ENCODE results near the gene DDIAS. TPM values are rescaled to one million over a fixed set of nuclear protein-coding genes. Genes with fewer than 3 reads are reported as not detected.

Gene DDIAS
- total and polyA plus RNA-seq, 12 donors, result 0.17 to 2.7 (median 0.83) TPM

- no peak overlapping the region for H3K27ac ChIP-seq
- no peaks in the 10 kb centered on the region for H3K9me3 ChIP-seq (replicated peaks in 1 of 3)
- H3K4me1 ChIP-seq (replicated peaks in 1 of 2), result peaks cover 7 to 19% of the 10 kb centered on the region in 2 donors
- WGBS, 4 donors, result 94 to 100% (median 98%) methylated on average over 2 of the region's 2 CpGs
- no peak overlapping the region for H3K4me3 ChIP-seq
- TF ChIP-seq POLR2A (IDR thresholded peaks at IDR 0.05), result no peak
- no peak for TF ChIP-seq CTCF (IDR thresholded peaks at IDR 0.05)
- no peaks in the 10 kb centered on the region for H3K27me3 ChIP-seq
- DNase-seq, result no peak
- intact Hi-C loops (cut with DNase I), result no loop called here
- H3K36me3 ChIP-seq (replicated peaks in 1 of 2), result no peaks in the 10 kb centered on the region
These were observed 44.4 kb upstream of the DDIAS start for GRCh38 chr11:82857145-82857544.

GRCh38 chr11:82858133-82858532 is 43.4 kb upstream of the DDIAS start:
- intact Hi-C loops (cut with DNase I), result no loop called here
- Histone ChIP-seq H3K27me3 (no peaks in the 10 kb centered on the region), H3K4me1 (replicated peaks in 1 of 2) (peaks cover 7 to 19% of the 10 kb centered on the region in 2 donors), H3K4me3 (no peak overlapping the region), H3K9me3 (replicated peaks in 1 of 3) (no peaks in the 10 kb centered on the region), H3K36me3 (replicated peaks in 1 of 2) (no peaks in the 10 kb centered on the region), H3K27ac (peak overlapping the region in 3 of 5 donors; percentile 4 to 63 (median 60))
- TF ChIP-seq CTCF (IDR thresholded peaks at IDR 0.05), result no peak
- TF ChIP-seq POLR2A (IDR thresholded peaks at IDR 0.05), result no peak
- WGBS, 4 donors, result 66 to 79% (median 77%) methylated on average over 2 of the region's 2 CpGs
- no peak for DNase-seq

- Histone ChIP-seq H3K4me1 (replicated peaks in 1 of 2) (peaks cover 7 to 19% of the 10 kb centered on the region in 2 donors), H3K27me3 (no peaks in the 10 kb centered on the region), H3K27ac (peak overlapping the region in 3 of 5 donors; percentile 4 to 63 (median 60)), H3K9me3 (replicated peaks in 1 of 3) (no peaks in the 10 kb centered on the region), H3K36me3 (replicated peaks in 1 of 2) (no peaks in the 10 kb centered on the region), H3K4me3 (no peak overlapping the region)
- WGBS, 4 donors, result 9 to 26% (median 23%) methylated on average over 1 of the region's 1 CpG
- intact Hi-C loops (cut with DNase I), result no loop called here
- no peak for DNase-seq
- no peak for TF ChIP-seq POLR2A (IDR thresholded peaks at IDR 0.05)
- no peak for TF ChIP-seq CTCF (IDR thresholded peaks at IDR 0.05)
These were observed 42.9 kb upstream of the DDIAS start for GRCh38 chr11:82858556-82859091.

- Histone ChIP-seq H3K4me1 (replicated peaks in 1 of 2) (peaks cover 13 to 27% of the 10 kb centered on the region in 2 donors), H3K9me3 (replicated peaks in 1 of 3) (no peaks in the 10 kb centered on the region), H3K36me3 (replicated peaks in 1 of 2) (no peaks in the 10 kb centered on the region), H3K4me3 (no peak overlapping the region), H3K27me3 (no peaks in the 10 kb centered on the region), H3K27ac (no peak overlapping the region)
- no peak for DNase-seq
- TF ChIP-seq POLR2A (IDR thresholded peaks at IDR 0.05) (no peak), CTCF (IDR thresholded peaks at IDR 0.05) (no peak)
- 85 to 94% (median 89%) methylated on average over 2 of the region's 2 CpGs for WGBS, 4 donors
- intact Hi-C loops (cut with DNase I), result loop anchor here in 1 of 2 donors (10.0 kb wide), 1 partner anchor 145 kb away; no protein-coding TSS in a partner anchor
These were observed 41.8 kb upstream of the DDIAS start for GRCh38 chr11:82859750-82860149.
